ENCODE measurements around the gene FBXO5. TPM values are rescaled to one million over a fixed set of nuclear protein-coding genes. Genes with fewer than 3 reads are reported as not detected.

FBXO5 gene
- total RNA-seq, 2 experiments from 2014 or later, result 3.0 to 3.3 TPM

- Mint-ChIP-seq H3K27ac (no peak overlapping the region), H3K4me1 (ENCODE audit: low read depth) (no peaks in the 10 kb centered on the region), H3K4me3 (no peak overlapping the region), H3K27me3 (peaks cover 46% of the 10 kb centered on the region), H3K9me3 (no peaks in the 10 kb centered on the region), H3K36me3 (ENCODE audit: low read depth) (no peaks in the 10 kb centered on the region)
- intact Hi-C loops (cut with DNase I, micrococcal nuclease), result loop anchor here (5.0 kb wide), 3 partner anchors 281 to 481 kb away; no protein-coding TSS in a partner anchor
- POLR2A ChIA-PET, result no interaction called here
- H3K36me3 ChIP-seq (ENCODE audit: insufficient read depth, low read length), result no peaks in the 10 kb centered on the region
- no peak overlapping the region for H3K27ac ChIP-seq (ENCODE audit: low read depth in 1 of 2, low read length in 2 of 2)
- ATAC-seq (ENCODE audit: poor library complexity), result no peak
- H3K4me3 ChIP-seq (ENCODE audit: low read length), result no peak overlapping the region
- TF ChIP-seq CTCF (IDR thresholded peaks at IDR 0.05), result no peak
- no peak for DNase-seq
- no peaks in the 10 kb centered on the region for H3K9me3 ChIP-seq (ENCODE audit: control insufficient read depth in 1 of 2, insufficient read depth in 1 of 2, low read length in 2 of 2)
- no peaks in the 10 kb centered on the region for H3K4me1 ChIP-seq (ENCODE audit: insufficient read depth, low read length)
- CTCF ChIA-PET, result no interaction called here
- H3K27me3 ChIP-seq (ENCODE audit: control insufficient read depth in 1 of 2, insufficient read depth in 2 of 2, low read length in 2 of 2), result no peaks in the 10 kb centered on the region
Observed at GRCh38 chr6:153031335-153031955, 48.6 kb upstream of the FBXO5 start.

GRCh38 chr6:153028963-153029362 lies 46.1 kb upstream of the FBXO5 start:
- Mint-ChIP-seq H3K4me1 (ENCODE audit: low read depth) (no peaks in the 10 kb centered on the region), H3K36me3 (ENCODE audit: low read depth) (no peaks in the 10 kb centered on the region), H3K27me3 (peaks cover 54% of the 10 kb centered on the region), H3K9me3 (no peaks in the 10 kb centered on the region), H3K4me3 (no peak overlapping the region), H3K27ac (no peak overlapping the region)
- TF ChIP-seq CTCF (IDR thresholded peaks at IDR 0.05), result no peak
- H3K36me3 ChIP-seq (ENCODE audit: insufficient read depth, low read length), result no peaks in the 10 kb centered on the region
- no peak for ATAC-seq (ENCODE audit: poor library complexity)
- H3K27me3 ChIP-seq (ENCODE audit: control insufficient read depth in 1 of 2, insufficient read depth in 2 of 2, low read length in 2 of 2), result no peaks in the 10 kb centered on the region
- H3K4me3 ChIP-seq (ENCODE audit: low read length), result no peak overlapping the region
- ChIA-PET CTCF (no interaction called here), POLR2A (no interaction called here)
- intact Hi-C loops (cut with DNase I, micrococcal nuclease), result loop anchor here in 1 of 2 experiments (10.0 kb wide), 1 partner anchor 544 kb away; no protein-coding TSS in a partner anchor
- no peaks in the 10 kb centered on the region for H3K9me3 ChIP-seq (ENCODE audit: control insufficient read depth in 1 of 2, insufficient read depth in 1 of 2, low read length in 2 of 2)
- H3K27ac ChIP-seq (ENCODE audit: low read depth in 1 of 2, low read length in 2 of 2), result no peak overlapping the region
- no peak for DNase-seq
- peaks cover 5% of the 10 kb centered on the region for H3K4me1 ChIP-seq (ENCODE audit: insufficient read depth, low read length)

DNA sequence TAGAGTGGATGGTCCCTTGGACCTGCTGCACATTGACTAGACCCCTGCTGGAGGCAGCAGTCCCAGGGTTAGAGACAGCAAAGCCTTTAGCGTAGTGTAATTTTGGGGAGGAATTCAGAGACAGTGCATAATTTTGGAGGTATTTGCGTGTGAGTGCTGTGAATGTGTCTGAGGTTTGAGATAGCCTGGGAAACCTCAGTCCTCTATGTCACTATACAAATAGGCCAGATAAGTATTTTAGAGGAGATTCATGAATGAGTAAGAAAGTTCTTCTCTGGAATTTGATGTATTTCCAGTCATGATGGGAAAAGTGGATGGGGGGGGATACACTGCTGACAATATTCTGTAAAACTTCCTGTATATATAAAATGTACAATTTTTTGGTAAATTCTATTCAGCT lies 45.4 kb upstream of the FBXO5 start:
- ChIA-PET CTCF (no interaction called here), POLR2A (no interaction called here)
- ATAC-seq (ENCODE audit: poor library complexity) (no peak), DNase-seq (no peak)
- H3K36me3 ChIP-seq (ENCODE audit: insufficient read depth, low read length), result no peaks in the 10 kb centered on the region
- H3K9me3 Mint-ChIP-seq, result no peaks in the 10 kb centered on the region
- H3K4me3 Mint-ChIP-seq, result no peak overlapping the region
- no peaks in the 10 kb centered on the region for H3K9me3 ChIP-seq (ENCODE audit: control insufficient read depth in 1 of 2, insufficient read depth in 1 of 2, low read length in 2 of 2)
- intact Hi-C loops (cut with DNase I, micrococcal nuclease), result loop anchor here in 1 of 2 experiments (10.0 kb wide), 1 partner anchor 543 kb away; no protein-coding TSS in a partner anchor
- H3K27ac ChIP-seq (ENCODE audit: low read depth in 1 of 2, low read length in 2 of 2), result no peak overlapping the region
- no peaks in the 10 kb centered on the region for H3K4me1 Mint-ChIP-seq (ENCODE audit: low read depth)
- H3K4me3 ChIP-seq (ENCODE audit: low read length), result no peak overlapping the region
- H3K27me3 ChIP-seq (ENCODE audit: control insufficient read depth in 1 of 2, insufficient read depth in 2 of 2, low read length in 2 of 2), result no peaks in the 10 kb centered on the region
- TF ChIP-seq CTCF (IDR thresholded peaks at IDR 0.05), result no peak
- H3K27ac Mint-ChIP-seq, result no peak overlapping the region
- H3K36me3 Mint-ChIP-seq (ENCODE audit: low read depth), result no peaks in the 10 kb centered on the region
- H3K27me3 Mint-ChIP-seq, result peaks cover 61% of the 10 kb centered on the region
- H3K4me1 ChIP-seq (ENCODE audit: insufficient read depth, low read length), result peaks cover 5% of the 10 kb centered on the region
